Tibial nerve (tissue), 4 donors: Measurements from ENCODE around the gene ZNF407. TPM values are rescaled to one million over a fixed set of nuclear protein-coding genes. Genes with fewer than 3 reads are reported as not detected.
A peak's percentile ranks its signal among the peaks of the same experiment; 100 is the strongest.

Experiments used
- DNase-seq, 2 donors: peaks; one replicate each; pipeline ENCODE4 v3.0.0-alpha.2; 2019; ENCODE audit warnings: low spot score in 2 of 2
- H3K27ac ChIP-seq, 4 donors: fragments of 200-600 bp; sonication (generic) in 3 of 4; one replicate each; pipeline ENCODE4 v1.5.1; 2017 to 2019; ENCODE audit warnings: mild to moderate bottlenecking in 1 of 4
- H3K27me3 ChIP-seq, 2 donors: fragments of 200-600 bp; sonication (generic) in 1 of 2; one replicate each; pipeline versions ENCODE4 v1.5.1 to v1.6.0; 2017 to 2019
- H3K36me3 ChIP-seq, 3 donors: fragments of 200-600 bp; sonication (generic); one replicate each; pipeline ENCODE4 v1.5.1; 2018 to 2019
- H3K4me1 ChIP-seq, 4 donors: fragments of 200-600 bp; sonication (generic) in 3 of 4; one replicate each; pipeline ENCODE4 v1.5.1; 2017 to 2019
- H3K4me3 ChIP-seq, 4 donors: fragments of 200-600 bp; sonication (generic) in 3 of 4; one replicate each; pipeline ENCODE4 v1.5.1; 2017 to 2019; ENCODE audit warnings: mild to moderate bottlenecking in 1 of 4, moderate library complexity in 1 of 4
- H3K9me3 ChIP-seq, 4 donors: fragments of 200-600 bp; sonication (generic) in 3 of 4; one replicate each; pipeline ENCODE4 v1.5.1; 2017 to 2019
- CTCF ChIP-seq, 5 experiments: fragments of 200-600 bp in 3 of 5; fragments of 450-650 bp in 2 of 5; sonication (generic) in 3 of 5; IDR thresholded peaks; one replicate each; pipeline ENCODE4 v1.5.1; 2016 to 2019; ENCODE audit warnings: antibody characterized with exemption in 5 of 5, mild to moderate bottlenecking in 3 of 5, moderate library complexity in 2 of 5
- EP300 ChIP-seq, 2 donors: sonication (generic); formaldehyde crosslinking; IDR thresholded peaks; one replicate each; pipeline ENCODE4 v1.6.1; 2017; ENCODE audit warnings: antibody characterized with exemption in 2 of 2, mild to moderate bottlenecking in 1 of 2
- POLR2A ChIP-seq, 2 donors: fragments of 450-650 bp; IDR thresholded peaks; one replicate each; pipeline ENCODE4 v1.6.1; 2017; ENCODE audit warnings: antibody characterized with exemption in 2 of 2, mild to moderate bottlenecking in 2 of 2, moderate library complexity in 2 of 2
- WGBS, 2 donors: methylation state at CpG; one replicate each; pipeline ENCODE4 v1.1.5; 2018; 5-methylcytosine and 5-hydroxymethylcytosine counted together
- total RNA-seq, 4 donors: library from RNA; depleted of rRNA; stranded (reverse); fragments of >200 nt; gene quantifications; one replicate each; pipeline ENCODE4 v1.1.0, GENCODE V29; 2016

The ZNF407 gene
- total RNA-seq, 4 donors from 2014 or later: 18.6 to 22.8 (median 19.6) TPM

- WGBS, 2 donors: 78 to 82% methylated on average over 18 of the region's 18 CpGs
- H3K27ac ChIP-seq: no peak overlapping the region
Observed at GRCh38 chr18:75036917-75037688, 439.4 kb downstream of the ZNF407 start.

GRCh38 chr18:75037689-75037955, 440.0 kb downstream of the ZNF407 start:
- no peak for DNase-seq
- TF ChIP-seq POLR2A (IDR thresholded peaks at IDR 0.05) (no peak), EP300 (IDR thresholded peaks at IDR 0.05) (no peak), CTCF (IDR thresholded peaks at IDR 0.05) (no peak)

More at GRCh38 chr18:75036917-75037688, 439.4 kb downstream of the ZNF407 start:
- no peak overlapping the region for H3K4me3 ChIP-seq
- no peak for DNase-seq
- H3K27me3 ChIP-seq: no peaks in the 10 kb centered on the region
- TF ChIP-seq EP300 (IDR thresholded peaks at IDR 0.05): no peak
- TF ChIP-seq CTCF (IDR thresholded peaks at IDR 0.05): no peak
- no peak for TF ChIP-seq POLR2A (IDR thresholded peaks at IDR 0.05)
- H3K36me3 ChIP-seq: no peaks in the 10 kb centered on the region
- H3K4me1 ChIP-seq: no peaks in the 10 kb centered on the region
- no peaks in the 10 kb centered on the region for H3K9me3 ChIP-seq

GRCh38 chr18:75041586-75041985, 443.9 kb downstream of the ZNF407 start:
- Histone ChIP-seq H3K27ac (no peak overlapping the region), H3K36me3 (no peaks in the 10 kb centered on the region), H3K4me1 (no peaks in the 10 kb centered on the region), H3K9me3 (no peaks in the 10 kb centered on the region), H3K4me3 (no peak overlapping the region), H3K27me3 (no peaks in the 10 kb centered on the region)
- no peak for TF ChIP-seq POLR2A (IDR thresholded peaks at IDR 0.05)
- TF ChIP-seq EP300 (IDR thresholded peaks at IDR 0.05): no peak
- peak in 3 of 5 experiments; percentile 18 to 37 (median 21) for TF ChIP-seq CTCF (IDR thresholded peaks at IDR 0.05)
- DNase-seq: no peak
- WGBS, 2 donors: 71 to 72% methylated on average over 8 of the region's 8 CpGs

More at GRCh38 chr18:75037689-75037955, 440.0 kb downstream of the ZNF407 start:
- 80 to 82% methylated on average over 3 of the region's 3 CpGs for WGBS, 2 donors
- Histone ChIP-seq H3K27ac (no peak overlapping the region), H3K9me3 (no peaks in the 10 kb centered on the region), H3K4me1 (no peaks in the 10 kb centered on the region), H3K27me3 (no peaks in the 10 kb centered on the region), H3K36me3 (no peaks in the 10 kb centered on the region), H3K4me3 (no peak overlapping the region)

GRCh38 chr18:75043478-75043877, 445.8 kb downstream of the ZNF407 start:
- Histone ChIP-seq H3K4me3 (no peak overlapping the region), H3K4me1 (no peaks in the 10 kb centered on the region), H3K9me3 (no peaks in the 10 kb centered on the region), H3K27me3 (no peaks in the 10 kb centered on the region), H3K27ac (no peak overlapping the region), H3K36me3 (peaks cover 0 to 3% (median 0%) of the 10 kb centered on the region in 3 donors)
- 98 to 99% methylated on average over 4 of the region's 4 CpGs for whole genome bisulfite sequencing, 2 donors
- TF ChIP-seq POLR2A (IDR thresholded peaks at IDR 0.05) (no peak), CTCF (IDR thresholded peaks at IDR 0.05) (no peak), EP300 (IDR thresholded peaks at IDR 0.05) (no peak)
- no peak for DNase-seq

- 93 to 94% methylated on average over 9 of the region's 9 CpGs for WGBS, 2 donors
- Histone ChIP-seq H3K4me3 (no peak overlapping the region), H3K27ac (no peak overlapping the region), H3K9me3 (no peaks in the 10 kb centered on the region), H3K27me3 (no peaks in the 10 kb centered on the region), H3K4me1 (no peaks in the 10 kb centered on the region), H3K36me3 (peaks cover 0 to 6% (median 0%) of the 10 kb centered on the region in 3 donors)
- DNase-seq: no peak
- TF ChIP-seq CTCF (IDR thresholded peaks at IDR 0.05) (no peak), POLR2A (IDR thresholded peaks at IDR 0.05) (no peak)
Observed at GRCh38 chr18:75044296-75044695, 446.6 kb downstream of the ZNF407 start.
